GM21529 (cell line): ENCODE results near the gene TRPM3.
"Not testable (repeated sequence)": the region's sequence is repeated elsewhere in the genome, so short reads cannot be mapped to it uniquely, and the experiment has no call there.

Source experiments
- ATAC-seq: cut with Tn5 transposase; IDR thresholded peaks from one replicate; pipeline ENCODE4 v1.9.1; 2021; ENCODE audit not compliant: unreplicated experiment

TRPM3 gene

DNA sequence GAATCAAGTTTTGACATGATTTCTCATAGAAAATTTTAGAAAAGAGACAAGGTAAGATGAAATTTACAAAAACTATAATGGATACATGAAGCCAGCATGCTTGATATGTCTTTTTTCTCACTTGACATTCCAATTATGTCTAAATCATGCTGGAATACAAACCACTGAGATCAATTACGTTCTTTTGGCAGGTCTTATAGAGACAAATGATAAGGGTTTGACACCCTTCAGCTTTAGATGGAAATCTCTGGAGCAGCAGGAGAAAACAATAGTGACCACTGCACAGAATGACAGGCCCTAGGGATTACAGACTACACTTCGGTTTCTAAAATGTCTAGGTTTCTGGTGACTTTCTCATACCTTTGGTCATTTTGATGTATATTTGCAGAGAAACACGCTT is 342.9 kb downstream of the TRPM3 start:
- ATAC-seq: no peak

- no peak for ATAC-seq
Measured at GRCh38 chr9:70773579-70773978, 347.8 kb downstream of the TRPM3 start.

DNA sequence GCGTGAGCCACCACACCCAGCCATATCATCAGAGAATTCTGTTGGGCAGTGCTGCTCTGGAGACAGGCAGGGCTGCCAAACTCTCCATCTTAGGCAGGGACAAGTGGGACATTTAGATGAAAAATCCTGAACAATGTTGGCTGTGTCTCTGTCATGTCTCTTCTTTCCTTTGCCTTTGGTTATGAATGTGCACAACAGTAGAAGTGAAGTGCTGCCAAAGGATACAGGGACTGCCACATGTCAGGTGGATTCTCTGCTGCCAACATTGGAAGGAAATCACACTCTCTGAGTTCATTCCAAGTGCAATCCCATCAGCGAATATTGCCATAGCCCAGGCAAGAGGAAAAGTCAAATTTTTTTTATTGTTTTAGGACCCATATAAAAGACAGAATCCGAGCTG is 348.8 kb downstream of the TRPM3 start:
- no peak for ATAC-seq

DNA sequence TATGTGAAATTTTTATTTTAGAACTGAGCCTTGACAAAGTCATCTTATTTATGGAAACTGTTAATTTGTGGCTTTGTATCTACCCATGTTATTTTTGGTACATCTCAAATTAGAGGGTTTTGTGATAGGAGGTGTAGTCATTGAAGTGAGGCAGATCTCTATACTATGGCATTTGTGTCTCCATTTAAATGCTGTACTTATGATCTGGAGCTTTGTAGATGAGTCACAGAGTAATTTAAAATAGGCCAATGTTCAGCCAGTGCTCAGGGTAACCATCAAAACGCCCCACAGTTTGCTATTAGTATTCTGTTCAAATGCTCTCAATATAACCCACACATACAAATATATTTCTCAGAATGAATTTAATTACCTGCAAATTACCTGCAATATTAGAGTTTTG is 355.5 kb downstream of the TRPM3 start:
- ATAC-seq: no peak

- no peak for ATAC-seq
Measured at GRCh38 chr9:70761139-70761670, 360.2 kb downstream of the TRPM3 start.

- no peak for ATAC-seq
Measured at GRCh38 chr9:70760228-70760627, 361.2 kb downstream of the TRPM3 start.

GRCh38 chr9:70753311-70753710 is 368.1 kb downstream of the TRPM3 start:
- no peak for ATAC-seq

GRCh38 chr9:70749066-70749465 is 372.4 kb downstream of the TRPM3 start:
- ATAC-seq: no peak

DNA sequence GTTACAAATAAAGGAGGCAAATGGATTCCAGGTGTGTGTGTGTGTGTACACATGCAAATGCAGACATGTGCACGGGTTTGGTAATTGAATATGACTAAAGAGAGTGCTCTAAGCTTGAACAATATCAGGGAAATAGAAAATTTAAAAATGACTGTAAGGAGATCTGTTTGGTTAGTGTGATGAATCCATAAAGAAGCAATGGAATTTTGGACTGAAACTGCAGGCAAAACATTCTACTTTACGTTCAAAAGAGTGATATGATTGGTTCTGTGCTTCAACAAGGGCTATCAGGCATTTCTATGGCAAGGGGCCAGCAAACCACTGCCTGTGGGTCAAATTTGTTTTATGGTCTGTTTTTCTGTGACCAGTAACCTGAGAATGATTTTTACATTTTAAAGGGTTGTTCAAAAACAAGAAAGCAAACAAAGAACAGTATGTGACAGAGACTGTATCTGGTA is 374.1 kb downstream of the TRPM3 start:
- no peak for ATAC-seq

GRCh38 chr9:70746760-70747159 is 374.7 kb downstream of the TRPM3 start:
- no peak for ATAC-seq

- no peak for ATAC-seq
Measured at GRCh38 chr9:70746316-70746715, 375.1 kb downstream of the TRPM3 start.

DNA sequence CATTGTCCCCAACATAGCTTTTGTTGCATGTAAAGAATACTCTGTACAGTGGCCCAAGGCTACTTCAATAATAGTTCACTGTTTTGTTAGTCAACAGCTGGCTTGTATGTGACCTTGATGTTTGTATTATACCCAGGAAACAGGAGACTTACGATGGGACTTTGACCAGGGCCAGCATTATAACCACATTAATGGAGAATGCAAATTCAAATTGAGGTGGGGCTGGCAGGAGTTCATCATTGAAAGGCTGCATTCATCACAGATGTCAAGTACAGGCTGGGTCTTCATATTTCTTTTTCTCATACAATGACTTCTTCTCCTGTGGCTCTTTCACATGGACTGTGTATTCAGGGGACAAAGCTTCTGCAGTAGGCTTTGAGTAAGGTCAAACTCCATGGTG is 396.6 kb downstream of the TRPM3 start:
- ATAC-seq: not testable (repeated sequence)

DNA sequence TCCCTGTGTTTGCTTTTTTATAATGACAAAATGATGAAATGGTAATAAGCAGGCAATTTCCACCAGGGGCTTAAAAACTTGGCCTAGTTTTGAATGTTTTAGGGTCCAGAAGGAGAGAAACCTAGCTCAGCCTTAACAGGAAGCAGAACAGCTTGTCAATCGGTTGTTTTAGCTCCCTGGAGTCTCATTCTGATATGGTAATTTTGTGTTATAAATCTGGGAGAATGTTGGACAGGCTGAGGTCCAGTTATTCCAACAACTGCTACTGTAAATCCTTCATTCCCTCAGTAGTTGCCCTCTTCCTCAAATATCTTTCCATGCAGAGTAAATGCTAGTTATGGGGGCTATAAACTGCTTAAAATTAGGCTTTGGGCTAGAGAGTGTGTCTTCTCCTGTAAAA is 397.4 kb downstream of the TRPM3 start:
- ATAC-seq: not testable (repeated sequence)

DNA sequence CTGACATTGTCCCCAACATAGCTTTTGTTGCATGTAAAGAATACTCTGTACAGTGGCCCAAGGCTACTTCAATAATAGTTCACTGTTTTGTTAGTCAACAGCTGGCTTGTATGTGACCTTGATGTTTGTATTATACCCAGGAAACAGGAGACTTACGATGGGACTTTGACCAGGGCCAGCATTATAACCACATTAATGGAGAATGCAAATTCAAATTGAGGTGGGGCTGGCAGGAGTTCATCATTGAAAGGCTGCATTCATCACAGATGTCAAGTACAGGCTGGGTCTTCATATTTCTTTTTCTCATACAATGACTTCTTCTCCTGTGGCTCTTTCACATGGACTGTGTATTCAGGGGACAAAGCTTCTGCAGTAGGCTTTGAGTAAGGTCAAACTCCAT is 414.6 kb downstream of the TRPM3 start:
- ATAC-seq: not testable (repeated sequence)

GRCh38 chr9:70701163-70701562 is 420.3 kb downstream of the TRPM3 start:
- no peak for ATAC-seq

- ATAC-seq: no peak
Measured at GRCh38 chr9:70696694-70697335, 424.6 kb downstream of the TRPM3 start.

DNA sequence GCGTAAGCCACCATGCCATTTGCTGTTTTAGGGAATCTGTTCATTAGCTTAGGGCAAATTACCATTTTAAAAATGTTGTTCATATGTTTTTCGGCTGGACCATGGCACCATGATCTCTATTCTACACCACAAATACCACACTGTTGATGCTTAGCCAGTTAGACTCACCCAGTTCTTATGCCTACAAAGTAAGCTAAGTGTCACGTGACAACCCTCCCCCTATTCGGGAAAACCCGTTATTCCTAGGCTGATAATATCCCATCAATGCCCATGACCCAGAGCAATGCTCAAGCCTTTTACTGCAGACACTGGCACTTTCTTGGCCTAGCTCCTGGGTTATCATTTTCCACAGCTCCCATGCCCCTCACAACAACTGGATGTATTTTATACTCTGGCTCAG is 426.7 kb downstream of the TRPM3 start:
- no peak for ATAC-seq

DNA sequence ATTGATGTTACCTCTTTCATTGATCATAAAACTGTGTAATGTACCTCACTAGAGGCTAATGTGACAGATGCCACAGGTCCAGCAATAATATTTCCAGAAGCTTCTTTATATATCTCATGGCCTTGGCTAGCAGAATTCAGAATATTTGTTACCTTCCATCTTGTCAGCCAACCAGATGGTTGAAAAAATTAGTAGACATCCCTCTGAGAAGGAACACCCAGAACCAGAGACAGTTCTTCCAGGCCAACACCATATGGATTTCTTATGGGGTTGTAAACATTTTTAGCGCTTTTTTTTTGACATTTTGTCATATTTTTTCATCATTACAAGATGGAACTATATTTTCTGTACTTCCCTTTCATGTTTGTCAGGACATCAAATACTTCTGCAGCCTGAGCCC is 428.2 kb downstream of the TRPM3 start:
- no peak for ATAC-seq

- no peak for ATAC-seq
Measured at GRCh38 chr9:70692431-70692830, 429.0 kb downstream of the TRPM3 start.

- ATAC-seq: no peak
Measured at GRCh38 chr9:70688704-70689103, 432.7 kb downstream of the TRPM3 start.

DNA sequence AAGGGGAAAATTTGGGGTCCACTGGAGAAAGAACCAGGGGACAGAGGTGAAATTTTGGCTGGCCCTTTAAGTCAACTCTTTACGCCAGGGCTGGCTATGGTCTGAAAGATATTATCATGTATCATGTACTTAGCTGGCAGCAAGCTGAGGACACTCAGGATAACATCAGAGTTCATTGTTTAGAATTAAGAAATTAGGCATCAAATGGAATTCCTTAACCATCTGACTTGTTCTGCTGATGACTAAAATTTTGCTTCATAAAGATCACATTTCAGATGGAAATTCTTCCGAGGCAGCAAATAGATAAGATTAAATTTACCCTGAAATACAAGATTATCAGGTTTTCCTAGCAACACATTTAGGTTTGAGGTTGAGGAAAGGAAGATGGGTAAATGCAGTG is 437.6 kb downstream of the TRPM3 start:
- no peak for ATAC-seq

DNA sequence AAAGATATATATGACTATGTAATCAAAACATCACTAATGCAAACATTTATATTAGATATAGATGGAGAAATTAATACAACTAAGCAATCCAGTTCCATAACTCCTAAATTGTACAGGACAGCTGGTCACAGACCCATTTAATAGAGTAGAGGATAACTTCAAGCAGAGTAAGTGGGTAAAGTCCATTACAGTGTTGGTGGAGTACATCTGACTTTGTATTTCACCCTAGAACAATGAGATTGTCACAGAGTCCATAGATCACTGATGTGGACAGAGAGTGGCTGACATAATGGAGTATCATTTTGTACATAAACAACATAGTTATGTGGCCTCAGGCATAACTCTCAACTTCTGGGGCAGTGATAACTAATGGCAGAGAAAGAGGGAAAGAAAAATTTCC is 439.1 kb downstream of the TRPM3 start:
- ATAC-seq: no peak

DNA sequence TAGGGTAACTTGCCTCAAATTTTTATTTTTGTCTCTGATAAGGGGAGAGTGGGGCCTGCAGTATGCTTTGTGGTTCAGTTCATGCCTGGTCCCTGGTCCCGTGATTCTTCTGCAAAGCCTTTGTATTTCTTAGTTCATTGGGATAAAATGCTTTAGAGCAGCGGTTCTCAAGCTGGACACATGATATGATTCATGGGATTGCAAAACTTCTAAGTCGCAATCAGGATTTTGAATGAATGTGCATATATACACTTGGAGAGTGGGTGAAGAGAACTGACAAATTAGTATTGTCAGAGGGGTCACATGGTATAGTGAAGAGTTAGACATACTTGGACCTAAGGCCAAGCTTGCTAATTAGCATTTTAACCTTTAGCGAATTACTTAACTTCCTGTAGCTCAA is 441.6 kb downstream of the TRPM3 start:
- no peak for ATAC-seq
